ENCODE results near the gene HSPBP1. TPM values are rescaled to one million over a fixed set of nuclear protein-coding genes. Genes with fewer than 3 reads are reported as not detected.

The HSPBP1 gene
- polyA plus RNA-seq, 12 donors = 13.9 to 50.2 (median 19.1) TPM; not detected in 1

DNA sequence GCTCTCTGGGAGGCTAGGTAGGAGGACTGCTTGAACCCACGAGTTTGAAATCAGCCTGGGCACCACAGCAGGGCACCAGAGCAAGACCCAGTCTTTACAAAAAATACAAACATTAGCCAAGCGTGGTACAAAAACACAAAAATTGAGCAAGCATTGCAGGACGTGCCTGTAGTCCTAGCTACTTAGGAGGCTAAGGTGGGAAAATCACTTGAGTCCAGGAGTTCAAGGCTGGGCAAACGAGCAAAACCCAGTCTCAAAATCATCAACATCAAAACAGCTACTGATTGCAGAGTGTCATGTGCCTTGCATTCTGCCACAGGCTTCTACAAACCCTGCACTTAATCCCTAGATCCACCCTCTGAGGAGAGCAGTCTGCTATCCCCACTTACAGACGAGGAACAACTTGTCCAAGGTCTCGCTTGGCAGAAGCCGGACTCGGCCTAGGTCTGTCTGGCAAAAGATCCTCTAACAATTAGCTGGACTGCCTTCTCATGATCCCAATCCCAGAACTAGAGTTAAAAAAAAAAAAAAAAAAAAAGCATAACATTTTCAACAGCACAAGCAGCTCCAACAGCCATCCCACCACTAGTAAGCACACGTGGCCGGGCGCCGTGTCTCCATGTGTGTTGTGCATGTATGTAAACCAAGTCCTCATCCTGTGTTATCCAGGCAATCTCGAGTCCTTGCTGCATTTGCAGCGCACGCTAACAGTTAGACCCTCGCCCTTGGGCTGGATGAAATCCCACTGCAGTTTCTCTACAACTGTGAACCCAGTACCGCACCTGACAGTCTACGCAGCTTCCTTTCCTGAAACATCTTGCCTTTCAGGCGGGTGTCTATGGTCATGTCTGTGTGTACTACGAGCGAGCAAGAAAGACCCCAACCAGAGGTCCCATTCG lies 23.1 kb downstream of the HSPBP1 start:
- DNase-seq = no peak

GRCh38 chr19:55255618-55256423 lies 24.1 kb downstream of the HSPBP1 start:
- no peak for DNase-seq

DNA sequence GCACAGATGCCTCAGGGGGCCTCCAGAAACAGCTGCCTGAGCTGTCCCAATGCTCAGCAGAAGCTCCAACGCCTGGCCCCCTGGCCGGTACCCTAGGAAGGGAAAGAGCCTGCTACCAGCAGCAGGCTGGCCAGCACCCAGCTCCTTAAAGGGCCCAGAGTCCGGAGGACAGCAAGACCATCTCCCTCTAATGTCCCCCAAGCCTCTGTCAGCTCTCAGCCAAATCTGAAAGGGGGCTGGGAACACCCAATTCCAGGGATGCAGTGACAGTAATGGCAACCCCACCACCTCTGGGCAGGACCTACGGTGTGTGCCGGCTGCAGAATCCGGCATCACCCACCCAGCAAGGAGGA lies 25.3 kb downstream of the HSPBP1 start:
- no peak for DNase-seq

DNA sequence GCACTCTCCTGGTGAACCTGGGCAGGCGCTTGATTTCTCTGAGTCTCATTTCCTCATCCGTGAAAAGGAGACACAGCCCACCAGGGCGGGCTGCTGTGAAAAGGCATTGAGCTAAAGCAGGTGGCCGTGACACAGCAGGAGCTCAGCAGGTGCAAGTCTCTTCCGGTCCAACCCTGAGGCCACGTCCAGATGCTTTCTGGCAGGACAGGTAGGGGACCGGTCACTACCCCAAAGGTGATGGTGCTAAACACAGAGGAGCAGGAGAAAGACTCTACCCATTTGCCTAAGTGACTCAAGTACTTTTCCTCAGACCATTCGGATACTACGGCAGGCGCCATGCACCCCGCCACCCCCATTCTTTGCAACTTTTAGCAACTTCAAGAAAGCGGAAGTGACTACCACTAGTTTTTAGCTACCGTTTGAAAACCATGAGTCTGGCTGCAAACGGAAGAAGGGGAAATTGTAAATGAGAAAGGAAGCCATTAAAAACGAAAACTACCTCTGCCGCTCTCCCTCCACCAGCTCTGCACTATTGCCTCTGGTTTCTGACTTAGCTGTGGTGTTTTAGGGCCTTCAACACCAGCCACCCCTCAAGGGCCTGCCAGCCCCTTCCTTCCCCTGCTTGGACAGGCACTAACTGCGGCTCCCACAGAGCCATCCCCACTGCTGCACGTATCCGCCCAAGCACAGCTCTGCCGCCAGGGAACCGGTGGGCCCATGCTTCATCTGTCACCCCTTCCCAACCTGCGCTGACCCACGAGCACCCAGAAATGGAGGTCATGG lies 25.9 kb downstream of the HSPBP1 start:
- DNase-seq = no peak

- no peak for DNase-seq
Measured at GRCh38 chr19:55252760-55253663, 26.9 kb downstream of the HSPBP1 start.

GRCh38 chr19:55251341-55252081 lies 28.4 kb downstream of the HSPBP1 start:
- DNase-seq = no peak

DNA sequence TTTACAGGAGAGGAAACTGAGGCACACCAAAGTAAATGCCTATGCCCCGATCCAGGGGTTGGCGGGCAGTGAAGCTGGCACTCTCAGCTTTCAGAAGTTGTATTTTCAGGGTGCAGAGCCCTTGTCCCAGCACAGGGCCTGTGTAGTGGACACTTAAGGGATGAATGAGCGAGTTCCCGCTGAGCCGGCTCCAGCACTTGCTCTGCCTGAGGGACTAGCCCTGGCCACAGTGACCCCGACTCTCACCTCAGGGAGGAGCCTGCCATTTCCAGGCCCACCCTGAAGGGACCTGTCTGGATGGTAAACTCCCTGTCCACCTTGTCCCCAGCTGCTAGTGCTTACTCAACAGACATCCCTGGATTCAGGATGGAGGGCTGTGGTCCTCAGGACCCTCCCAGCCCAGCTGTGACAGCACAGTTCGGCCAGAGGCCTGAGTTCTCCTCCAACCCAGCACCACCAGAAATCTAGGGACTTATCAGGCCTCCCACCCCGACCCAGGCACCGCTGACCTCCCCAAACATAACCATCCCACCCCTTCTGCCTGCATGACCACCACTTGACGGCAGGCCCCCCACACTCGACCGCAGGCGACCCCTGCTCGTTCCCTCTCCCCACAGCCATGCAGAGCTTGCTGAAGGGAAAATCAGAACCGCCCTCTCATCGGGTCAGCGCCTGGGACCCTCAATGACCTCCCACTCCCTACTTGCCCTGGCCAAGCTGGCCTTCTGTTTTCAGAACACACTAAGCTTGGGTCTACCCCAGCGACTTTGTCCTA lies 29.5 kb downstream of the HSPBP1 start:
- DNase-seq = no peak

DNA sequence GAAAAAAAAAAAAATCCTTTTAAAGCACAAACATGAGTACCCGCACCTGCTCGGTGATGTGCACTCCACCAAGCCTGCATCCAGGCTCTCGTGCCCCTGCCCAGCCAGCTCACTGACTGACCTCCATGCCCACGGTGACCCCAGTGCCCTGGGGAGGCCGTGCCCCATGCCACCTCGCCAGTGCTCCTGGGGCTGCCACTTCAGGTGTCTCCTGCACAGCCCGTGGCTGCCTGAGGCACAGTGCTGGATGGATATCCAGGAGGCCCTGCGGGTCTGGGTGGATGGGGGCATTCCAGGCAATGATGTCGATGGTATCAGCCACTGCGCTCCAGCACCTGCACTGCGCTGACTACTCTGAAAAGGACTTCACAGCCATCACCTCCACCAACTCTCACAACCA lies 30.1 kb downstream of the HSPBP1 start:
- DNase-seq = no peak

DNA sequence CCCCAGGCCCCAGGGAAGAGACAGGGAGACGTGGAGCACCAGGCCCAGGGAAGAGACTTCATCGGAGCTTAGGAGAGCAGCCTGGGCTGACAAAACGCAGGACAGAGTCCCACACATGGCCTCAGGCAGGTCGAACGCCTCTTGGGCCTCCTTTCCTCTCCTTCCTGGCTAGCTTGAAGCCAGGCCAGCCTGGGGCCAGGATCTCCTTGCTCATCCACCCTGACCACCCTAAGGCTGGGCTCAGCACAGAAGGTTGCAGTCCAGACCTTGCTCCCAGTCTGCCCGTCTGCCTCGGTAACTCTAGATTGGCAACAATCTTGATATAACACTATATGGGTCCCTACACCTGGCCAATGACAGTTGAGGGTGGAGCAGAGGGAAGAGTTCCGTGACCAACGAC lies 31.2 kb downstream of the HSPBP1 start:
- DNase-seq = no peak

DNA sequence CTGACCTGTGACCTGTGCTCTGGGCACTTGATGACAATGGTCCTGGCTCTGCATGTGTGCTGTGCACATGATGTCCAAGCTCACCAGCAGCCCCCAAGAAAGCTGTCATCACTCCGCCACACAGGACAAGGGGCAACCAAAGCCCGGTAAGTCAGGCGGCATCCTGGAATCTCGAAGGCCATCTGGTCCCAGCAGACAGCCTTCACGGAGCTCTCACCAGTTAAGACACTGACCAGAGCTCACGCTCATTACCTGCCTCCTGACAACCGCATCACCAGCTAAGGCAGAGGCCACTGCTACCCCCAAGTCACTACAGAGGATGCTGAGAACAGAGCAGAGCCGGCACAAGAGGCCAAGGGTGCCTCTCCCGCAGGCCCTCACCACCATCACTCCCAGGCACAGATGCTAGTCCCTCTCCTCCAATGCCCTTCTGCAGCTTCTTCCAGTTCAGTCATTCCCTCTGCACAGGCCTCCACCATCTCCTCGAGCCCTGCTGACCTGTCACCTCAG lies 31.7 kb downstream of the HSPBP1 start:
- DNase-seq = no peak

GRCh38 chr19:55247621-55248099 lies 32.2 kb downstream of the HSPBP1 start:
- DNase-seq = no peak

- no peak for DNase-seq
Measured at GRCh38 chr19:55246462-55247451, 33.2 kb downstream of the HSPBP1 start.

DNA sequence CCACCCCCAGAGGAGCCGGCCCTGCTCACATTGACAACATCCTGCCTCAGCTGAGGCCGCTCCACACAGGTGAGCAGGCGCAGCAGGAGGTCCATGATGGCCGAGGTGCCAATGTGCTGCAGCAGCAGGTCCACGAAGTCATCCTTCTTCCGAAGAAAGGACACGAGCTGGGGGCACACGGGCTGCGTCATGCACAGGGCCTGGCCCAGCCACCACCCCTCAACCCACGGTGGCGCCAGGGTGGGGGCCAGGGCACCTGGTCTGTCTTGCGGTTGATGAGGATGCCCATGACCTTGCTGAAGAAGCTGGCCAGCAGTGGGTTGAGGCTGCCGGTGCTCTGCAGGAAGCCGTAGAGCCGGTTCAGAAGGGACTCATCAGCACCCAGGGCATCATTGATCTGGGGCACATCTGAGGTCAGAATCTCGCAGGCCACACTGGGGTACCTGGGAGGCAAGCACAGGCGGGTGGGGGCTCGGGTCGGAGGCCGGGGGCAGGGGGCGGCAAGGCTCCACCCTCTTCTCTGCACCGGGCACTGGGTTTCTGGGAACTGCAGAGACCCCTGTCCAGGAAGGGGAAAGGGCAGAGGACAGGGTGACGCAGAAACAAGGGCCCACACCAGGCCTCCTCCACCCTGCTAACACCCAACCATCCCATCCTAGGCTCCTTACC lies 34.5 kb downstream of the HSPBP1 start:
- DNase-seq = no peak

- no peak for DNase-seq
Measured at GRCh38 chr19:55244004-55244680, 35.8 kb downstream of the HSPBP1 start.

GRCh38 chr19:55242517-55242916 lies 37.4 kb downstream of the HSPBP1 start:
- no peak for DNase-seq

GRCh38 chr19:55241935-55242464 lies 37.9 kb downstream of the HSPBP1 start:
- no peak for DNase-seq
